ENCODE data around the gene HIBADH. TPM values are rescaled to one million over a fixed set of nuclear protein-coding genes. Genes with fewer than 3 reads are reported as not detected.

Gene HIBADH
- total and polyA plus RNA-seq, 10 donors = 12.4 to 38.6 (median 22.6) TPM

- Histone ChIP-seq H3K27me3 (replicated peaks in 1 of 7) (no peaks in the 10 kb centered on the region), H3K4me1 (peaks cover 0 to 3% (median 0%) of the 10 kb centered on the region in 6 donors), H3K4me3 (no peak overlapping the region), H3K36me3 (peaks cover 0 to 7% (median 2%) of the 10 kb centered on the region in 6 donors), H3K9me3 (no peaks in the 10 kb centered on the region), H3K27ac (no peak overlapping the region)
- no peak for DNase-seq
- TF ChIP-seq POLR2AphosphoS5 (IDR thresholded peaks at IDR 0.05) = no peak
- 93 to 98% (median 96%) methylated on average over 3 of the region's 3 CpGs for WGBS, 5 donors
- intact Hi-C loops (cut with DNase I; ENCODE audit: low total_unique reads) = no loop called here
Observed at GRCh38 chr7:27611059-27611458, 51.6 kb downstream of the HIBADH start.

DNA sequence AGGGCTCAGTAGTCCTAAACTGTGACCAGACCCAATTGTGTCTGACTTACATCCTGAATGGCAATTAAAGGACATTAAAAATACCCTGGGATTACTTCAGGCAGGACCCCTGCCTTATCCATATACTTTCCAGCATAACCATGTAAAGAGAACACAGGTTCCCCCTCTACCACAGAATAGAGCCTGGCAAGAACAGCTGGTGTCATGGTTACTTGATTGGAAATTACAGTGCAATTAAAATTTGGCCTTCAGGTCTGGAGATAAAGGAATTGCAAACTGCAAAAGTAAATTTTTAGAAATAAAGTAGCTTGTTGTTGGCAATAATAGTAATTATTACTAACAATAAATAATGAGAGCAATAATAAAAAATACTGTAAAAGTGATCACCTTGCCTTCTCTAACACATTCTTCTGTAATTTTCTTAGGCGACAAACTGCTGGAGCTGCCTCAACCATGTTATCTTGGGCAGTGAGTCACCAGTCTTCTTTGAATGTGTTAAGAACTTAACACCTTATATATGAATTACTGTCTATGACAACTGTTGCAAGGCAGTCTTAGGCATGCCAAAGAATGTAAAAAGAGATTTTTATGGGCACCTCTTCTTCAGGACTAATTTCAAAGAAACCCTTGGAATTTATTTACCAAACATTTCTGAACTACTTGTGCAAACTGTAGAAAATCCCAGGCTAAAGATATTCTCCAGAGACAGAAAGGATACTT, 53.7 kb downstream of the HIBADH start:
- no peak overlapping the region for H3K27ac ChIP-seq
- no peak for DNase-seq
- H3K4me3 ChIP-seq = no peak overlapping the region
- H3K36me3 ChIP-seq = no peaks in the 10 kb centered on the region
- intact Hi-C loops (cut with DNase I; ENCODE audit: low total_unique reads) = no loop called here
- whole genome bisulfite sequencing, 5 donors = 71 to 97% (median 87%) methylated on average over 1 of the region's 1 CpG
- TF ChIP-seq, protein P1, sequence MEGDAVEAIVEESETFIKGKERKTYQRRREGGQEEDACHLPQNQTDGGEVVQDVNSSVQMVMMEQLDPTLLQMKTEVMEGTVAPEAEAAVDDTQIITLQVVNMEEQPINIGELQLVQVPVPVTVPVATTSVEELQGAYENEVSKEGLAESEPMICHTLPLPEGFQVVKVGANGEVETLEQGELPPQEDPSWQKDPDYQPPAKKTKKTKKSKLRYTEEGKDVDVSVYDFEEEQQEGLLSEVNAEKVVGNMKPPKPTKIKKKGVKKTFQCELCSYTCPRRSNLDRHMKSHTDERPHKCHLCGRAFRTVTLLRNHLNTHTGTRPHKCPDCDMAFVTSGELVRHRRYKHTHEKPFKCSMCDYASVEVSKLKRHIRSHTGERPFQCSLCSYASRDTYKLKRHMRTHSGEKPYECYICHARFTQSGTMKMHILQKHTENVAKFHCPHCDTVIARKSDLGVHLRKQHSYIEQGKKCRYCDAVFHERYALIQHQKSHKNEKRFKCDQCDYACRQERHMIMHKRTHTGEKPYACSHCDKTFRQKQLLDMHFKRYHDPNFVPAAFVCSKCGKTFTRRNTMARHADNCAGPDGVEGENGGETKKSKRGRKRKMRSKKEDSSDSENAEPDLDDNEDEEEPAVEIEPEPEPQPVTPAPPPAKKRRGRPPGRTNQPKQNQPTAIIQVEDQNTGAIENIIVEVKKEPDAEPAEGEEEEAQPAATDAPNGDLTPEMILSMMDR (IDR thresholded peaks at IDR 0.05 in 8 of 11, conservative IDR thresholded peaks at IDR 0.05 in 3 of 11) = no peak
- no peaks in the 10 kb centered on the region for H3K9me3 ChIP-seq
- peaks cover 0 to 3% (median 0%) of the 10 kb centered on the region in 6 donors for H3K4me1 ChIP-seq
- no peaks in the 10 kb centered on the region for H3K27me3 ChIP-seq (replicated peaks in 1 of 7)

- peaks cover 0 to 3% (median 0%) of the 10 kb centered on the region in 6 donors for H3K4me1 ChIP-seq
- TF ChIP-seq POLR2AphosphoS5 (IDR thresholded peaks at IDR 0.05) = no peak
- no peak for TF ChIP-seq POLR2A (IDR thresholded peaks at IDR 0.05)
- TF ChIP-seq, protein P1 (IDR thresholded peaks at IDR 0.05 in 8 of 11, conservative IDR thresholded peaks at IDR 0.05 in 3 of 11) = no peak
- H3K4me3 ChIP-seq = no peak overlapping the region
- H3K36me3 ChIP-seq = no peaks in the 10 kb centered on the region
- no peak for DNase-seq
- no peaks in the 10 kb centered on the region for H3K9me3 ChIP-seq
- 94 to 99% (median 95%) methylated on average over 11 of the region's 11 CpGs for WGBS, 5 donors
- H3K27ac ChIP-seq = no peak overlapping the region
- no peaks in the 10 kb centered on the region for H3K27me3 ChIP-seq (replicated peaks in 1 of 7)
- intact Hi-C loops (cut with DNase I; ENCODE audit: low total_unique reads) = no loop called here
Observed at GRCh38 chr7:27607210-27607606, 55.5 kb downstream of the HIBADH start.

DNA sequence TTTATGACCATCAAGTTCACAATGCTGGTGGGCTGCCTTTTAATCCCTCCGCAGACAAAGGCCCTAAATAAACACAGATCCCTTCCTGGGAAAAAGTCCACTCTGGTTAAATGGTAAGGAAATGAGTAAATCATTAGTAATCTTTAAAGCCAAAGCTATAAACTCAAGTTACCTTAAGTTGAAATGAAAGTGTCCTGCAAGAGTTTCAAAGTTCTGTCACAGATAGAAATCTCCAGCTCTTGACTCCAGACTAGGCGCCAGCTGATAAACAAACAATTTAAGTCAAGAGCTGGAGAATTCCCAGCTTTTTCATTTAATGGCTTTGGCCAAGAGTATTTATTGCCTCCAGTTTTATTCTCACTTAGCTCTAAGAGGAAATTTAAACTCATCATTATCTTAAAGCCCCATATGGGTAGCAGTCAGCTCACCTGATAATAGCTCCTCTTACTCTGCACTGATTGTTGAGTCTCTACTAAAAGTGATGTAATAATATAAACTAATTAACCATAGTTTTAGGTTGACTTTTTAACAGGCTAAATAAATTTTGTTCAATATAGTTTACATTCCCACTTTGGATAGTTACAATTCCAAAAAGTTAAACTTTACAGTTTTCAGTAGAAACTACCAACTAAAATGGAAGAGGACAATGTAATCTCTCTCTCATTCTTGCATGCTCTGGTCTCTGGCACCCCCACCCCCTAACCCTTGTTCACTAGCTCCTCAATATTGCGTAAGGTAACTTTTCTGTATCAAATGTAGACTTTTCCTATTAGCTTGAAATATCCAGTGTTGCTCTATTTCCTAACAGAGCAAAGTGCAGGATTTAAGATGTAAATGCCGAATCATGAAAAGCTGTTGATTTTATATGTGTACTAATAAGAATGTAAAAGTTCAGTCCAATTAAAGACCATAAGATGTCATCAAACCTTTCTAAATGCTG, 56.1 kb downstream of the HIBADH start:
- no peaks in the 10 kb centered on the region for H3K36me3 ChIP-seq
- H3K4me1 ChIP-seq = peaks cover 0 to 3% (median 0%) of the 10 kb centered on the region in 6 donors
- no peak overlapping the region for H3K27ac ChIP-seq
- H3K27me3 ChIP-seq (replicated peaks in 1 of 7) = no peaks in the 10 kb centered on the region
- intact Hi-C loops (cut with DNase I; ENCODE audit: low total_unique reads) = no loop called here
- no peak for TF ChIP-seq POLR2A (IDR thresholded peaks at IDR 0.05)
- TF ChIP-seq POLR2AphosphoS5 (IDR thresholded peaks at IDR 0.05) = no peak
- TF ChIP-seq, protein P1 (IDR thresholded peaks at IDR 0.05 in 8 of 11, conservative IDR thresholded peaks at IDR 0.05 in 3 of 11) = no peak
- no peaks in the 10 kb centered on the region for H3K9me3 ChIP-seq
- no peak overlapping the region for H3K4me3 ChIP-seq
- DNase-seq = no peak
- WGBS, 5 donors = 93 to 97% (median 93%) methylated on average over 4 of the region's 4 CpGs
